Umbilical cord (tissue), 2 donors: ENCODE data around the gene SNRPA. TPM values are rescaled to one million over a fixed set of nuclear protein-coding genes. Genes with fewer than 3 reads are reported as not detected.
A peak's percentile ranks its signal among the peaks of the same experiment; 100 is the strongest.
"Not testable (repeated sequence)": the region's sequence is repeated elsewhere in the genome, so short reads cannot be mapped to it uniquely, and the experiment has no call there.

Experiments used
- DNase-seq: peaks from one replicate; pipeline ENCODE4 v3.0.0-alpha.2; 2015; ENCODE audit warnings: low spot score
- total RNA-seq: library from RNA; depleted of rRNA; stranded (reverse); fragments of >200 nt; gene quantifications from one replicate; pipeline ENCODE4 v1.2.3, GENCODE V29; 2014; ENCODE audit warnings: low replicate concordance; ENCODE audit not compliant: insufficient read depth

The SNRPA gene
- total RNA-seq, 1 donor from 2014 or later = 11.1 TPM

- DNase-seq = not testable (repeated sequence)
Measured at GRCh38 chr19:40812571-40812970, 61.6 kb downstream of the SNRPA start.

GRCh38 chr19:40813182-40813581 lies 62.2 kb downstream of the SNRPA start:
- DNase-seq = peak; percentile 69

Other genes starting within 250 kb of the SNRPA start
- gene SHKBP1, start 174.3 kb upstream of the SNRPA start, total RNA-seq = 6.3 TPM
- 92.7 TPM for gene LTBP4, start 149.8 kb upstream of the SNRPA start, total RNA-seq
- gene NUMBL, start 60.6 kb upstream of the SNRPA start, total RNA-seq = 27.2 TPM
- gene COQ8B, start 34.3 kb upstream of the SNRPA start, total RNA-seq = 15.9 TPM
- 7.5 TPM for gene ITPKC, start 34.1 kb upstream of the SNRPA start, total RNA-seq
- gene ACTMAP, start 726 bp upstream of the SNRPA start, total RNA-seq = 1.7 TPM
- 14.9 TPM for gene MIA, start 24.3 kb downstream of the SNRPA start, total RNA-seq
- 3.1 TPM for gene RAB4B, start 27.0 kb downstream of the SNRPA start, total RNA-seq
- 58.0 TPM for gene EGLN2, start 48.0 kb downstream of the SNRPA start, total RNA-seq
- not detected for gene CYP2A6, start 99.2 kb downstream of the SNRPA start, total RNA-seq
- gene CYP2A7, start 131.0 kb downstream of the SNRPA start, total RNA-seq = 0.24 TPM
- 0.48 TPM for gene CYP2B6, start 240.1 kb downstream of the SNRPA start, total RNA-seq